Measurements from ENCODE around the gene KRTAP2-4. TPM values are rescaled to one million over a fixed set of nuclear protein-coding genes. Genes with fewer than 3 reads are reported as not detected.
"Not testable (repeated sequence)": the region's sequence is repeated elsewhere in the genome, so short reads cannot be mapped to it uniquely, and the experiment has no call there.

The KRTAP2-4 gene
- total and polyA plus RNA-seq, 8 donors, result not detected

DNA sequence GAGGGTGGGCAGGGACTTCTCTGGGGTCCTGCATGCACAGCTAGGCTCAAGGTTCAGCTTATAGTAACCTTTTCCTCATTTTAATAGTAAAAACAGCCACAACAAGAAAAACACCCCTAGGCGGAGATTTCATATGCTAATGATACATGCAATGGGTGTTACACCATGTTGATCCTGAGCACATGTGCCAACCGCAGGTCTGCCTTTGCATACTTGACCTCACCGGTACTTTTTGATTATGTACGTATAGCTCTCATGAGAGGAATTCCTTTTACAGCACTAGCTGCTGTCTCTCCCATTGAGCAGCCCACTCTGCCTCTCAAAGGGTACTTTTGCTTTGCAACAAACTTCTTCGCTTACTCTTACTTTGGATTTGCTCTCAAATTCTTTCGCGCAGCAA is 30.4 kb upstream of the KRTAP2-4 start:
- Histone ChIP-seq H3K36me3 (no peaks in the 10 kb centered on the region), H3K27ac (no peak overlapping the region), H3K27me3 (no peaks in the 10 kb centered on the region), H3K4me3 (no peak overlapping the region), H3K4me1 (no peaks in the 10 kb centered on the region), H3K9me3 (no peaks in the 10 kb centered on the region)
- ATAC-seq (no peak), FAIRE-seq (no peak), DNase-seq (no peak)
- 72 to 81% methylated on average over 7 of the region's 7 CpGs for WGBS, 2 donors
- intact Hi-C loops (cut with DNase I), result no loop called here
- TF ChIP-seq, protein P1, sequence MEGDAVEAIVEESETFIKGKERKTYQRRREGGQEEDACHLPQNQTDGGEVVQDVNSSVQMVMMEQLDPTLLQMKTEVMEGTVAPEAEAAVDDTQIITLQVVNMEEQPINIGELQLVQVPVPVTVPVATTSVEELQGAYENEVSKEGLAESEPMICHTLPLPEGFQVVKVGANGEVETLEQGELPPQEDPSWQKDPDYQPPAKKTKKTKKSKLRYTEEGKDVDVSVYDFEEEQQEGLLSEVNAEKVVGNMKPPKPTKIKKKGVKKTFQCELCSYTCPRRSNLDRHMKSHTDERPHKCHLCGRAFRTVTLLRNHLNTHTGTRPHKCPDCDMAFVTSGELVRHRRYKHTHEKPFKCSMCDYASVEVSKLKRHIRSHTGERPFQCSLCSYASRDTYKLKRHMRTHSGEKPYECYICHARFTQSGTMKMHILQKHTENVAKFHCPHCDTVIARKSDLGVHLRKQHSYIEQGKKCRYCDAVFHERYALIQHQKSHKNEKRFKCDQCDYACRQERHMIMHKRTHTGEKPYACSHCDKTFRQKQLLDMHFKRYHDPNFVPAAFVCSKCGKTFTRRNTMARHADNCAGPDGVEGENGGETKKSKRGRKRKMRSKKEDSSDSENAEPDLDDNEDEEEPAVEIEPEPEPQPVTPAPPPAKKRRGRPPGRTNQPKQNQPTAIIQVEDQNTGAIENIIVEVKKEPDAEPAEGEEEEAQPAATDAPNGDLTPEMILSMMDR (IDR thresholded peaks at IDR 0.05), result no peak

GRCh38 chr17:41088760-41089352 is 23.2 kb upstream of the KRTAP2-4 start:
- H3K4me3 ChIP-seq; ATAC-seq; H3K36me3 ChIP-seq; H3K9me3 ChIP-seq; DNase-seq; FAIRE-seq; H3K27ac ChIP-seq; H3K27me3 ChIP-seq; intact Hi-C loops (cut with DNase I); H3K4me1 ChIP-seq: not testable (repeated sequence)
- WGBS, 2 donors, result 60 to 65% methylated on average over 4 of the region's 4 CpGs

DNA sequence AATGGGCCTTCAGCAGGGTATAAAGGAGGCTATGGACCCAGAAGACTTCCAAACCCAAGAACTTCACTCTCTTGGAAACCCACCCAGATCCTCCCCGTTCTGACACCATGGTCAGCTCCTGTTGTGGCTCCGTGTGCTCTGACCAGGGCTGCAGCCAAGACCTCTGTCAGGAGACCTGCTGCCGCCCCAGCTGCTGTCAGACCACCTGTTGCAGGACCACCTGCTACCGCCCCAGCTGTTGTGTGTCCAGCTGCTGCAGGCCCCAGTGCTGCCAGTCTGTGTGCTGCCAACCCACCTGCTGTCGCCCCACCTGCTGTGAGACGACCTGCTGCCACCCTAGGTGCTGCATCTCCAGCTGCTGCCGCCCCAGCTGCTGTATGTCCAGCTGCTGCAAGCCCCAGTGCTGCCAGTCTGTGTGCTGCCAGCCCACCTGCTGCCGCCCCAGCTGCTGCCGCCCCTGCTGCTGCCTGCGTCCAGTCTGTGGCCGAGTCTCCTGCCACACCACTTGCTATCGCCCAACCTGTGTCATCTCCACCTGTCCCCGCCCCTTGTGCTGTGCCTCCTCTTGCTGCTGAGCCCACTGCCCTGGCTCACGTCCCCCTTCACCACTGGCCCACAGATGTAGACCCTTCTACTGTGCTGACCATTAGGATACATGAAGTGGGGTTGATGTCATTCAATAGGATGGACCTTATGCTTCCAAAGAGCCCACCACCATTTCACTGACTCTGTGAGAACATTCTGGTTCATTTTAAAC is 18.6 kb upstream of the KRTAP2-4 start, which contains the start of gene KRTAP4-7:
Gene KRTAP4-7 (plus strand): TSS at position 51 of the 757 bp plus-strand sequence. CDS start 57 bp downstream, at position 108.
- H3K27ac ChIP-seq; H3K36me3 ChIP-seq; intact Hi-C loops (cut with DNase I); H3K4me3 ChIP-seq; FAIRE-seq; DNase-seq; H3K4me1 ChIP-seq; H3K9me3 ChIP-seq; H3K27me3 ChIP-seq; ATAC-seq: not testable (repeated sequence)
- WGBS, 2 donors, result 59 to 64% methylated on average over 9 to 14 of the region's 14 CpGs

- DNase-seq; intact Hi-C loops (cut with DNase I); H3K27ac ChIP-seq; H3K36me3 ChIP-seq; ATAC-seq; H3K4me3 ChIP-seq; H3K4me1 ChIP-seq; FAIRE-seq; H3K27me3 ChIP-seq; H3K9me3 ChIP-seq: not testable (repeated sequence)
- 45 to 56% methylated on average over 2 of the region's 2 CpGs for WGBS, 2 donors
Measured at GRCh38 chr17:41083427-41083826, 17.7 kb upstream of the KRTAP2-4 start.

DNA sequence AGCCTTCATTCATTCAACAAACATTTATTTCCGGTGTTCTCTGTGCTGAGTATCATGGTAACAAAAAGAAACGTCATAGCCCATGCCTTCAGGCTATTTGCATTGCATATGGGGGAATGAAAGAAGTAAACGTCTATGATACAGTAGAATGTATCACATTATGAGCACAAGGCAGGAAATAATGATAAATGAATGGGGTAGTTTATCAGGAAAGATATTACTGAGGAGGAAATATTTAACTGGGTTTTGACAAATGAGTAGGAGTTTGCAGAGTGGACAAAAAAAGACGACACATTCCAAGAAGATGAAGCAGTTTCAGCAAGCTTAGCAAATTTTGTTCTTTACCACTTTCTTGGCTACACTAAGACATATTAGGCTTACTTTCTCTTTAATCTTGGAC is 16.9 kb upstream of the KRTAP2-4 start:
- 37 to 40% methylated on average over 4 of the region's 4 CpGs for WGBS, 2 donors
- DNase-seq (no peak), FAIRE-seq (no peak), ATAC-seq (no peak)
- Histone ChIP-seq H3K4me3 (no peak overlapping the region), H3K36me3 (no peaks in the 10 kb centered on the region), H3K27ac (no peak overlapping the region), H3K4me1 (no peaks in the 10 kb centered on the region), H3K27me3 (no peaks in the 10 kb centered on the region), H3K9me3 (no peaks in the 10 kb centered on the region)
- intact Hi-C loops (cut with DNase I), result no loop called here
- TF ChIP-seq, protein P1 (IDR thresholded peaks at IDR 0.05), result no peak

DNA sequence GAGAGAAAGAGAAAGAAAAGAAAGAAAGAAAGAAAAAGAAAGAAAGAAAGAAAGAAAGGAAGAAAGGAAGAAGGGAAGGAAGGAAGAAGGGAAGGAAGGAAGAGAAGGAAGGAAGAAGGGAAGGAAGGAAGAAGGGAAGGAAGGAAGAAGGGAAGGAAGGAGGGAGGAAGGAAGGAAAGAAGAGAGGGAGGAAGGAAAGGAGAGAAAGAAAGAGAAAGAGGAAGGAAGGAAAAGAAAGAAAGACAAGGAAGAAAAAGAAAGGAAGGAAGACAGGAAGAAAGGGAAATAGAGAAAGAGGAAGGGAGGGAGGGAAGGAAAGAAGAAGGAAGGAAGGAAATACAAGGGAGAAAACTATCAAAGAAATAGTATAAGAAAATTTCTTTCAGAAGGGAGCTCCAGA is 11.1 kb upstream of the KRTAP2-4 start:
- ATAC-seq (no peak), FAIRE-seq (no peak), DNase-seq (no peak)
- Histone ChIP-seq H3K9me3 (no peaks in the 10 kb centered on the region), H3K27ac (no peak overlapping the region), H3K27me3 (peaks cover 0 to 6% (median 0%) of the 10 kb centered on the region in 4 donors), H3K4me3 (no peak overlapping the region), H3K36me3 (no peaks in the 10 kb centered on the region), H3K4me1 (no peaks in the 10 kb centered on the region)
- intact Hi-C loops (cut with DNase I), result no loop called here
- TF ChIP-seq, protein P1 (IDR thresholded peaks at IDR 0.05), result no peak

Data from pancreas (tissue), 10 donors.